Measurements from ENCODE around the gene BCL6.

BCL6 gene

DNA sequence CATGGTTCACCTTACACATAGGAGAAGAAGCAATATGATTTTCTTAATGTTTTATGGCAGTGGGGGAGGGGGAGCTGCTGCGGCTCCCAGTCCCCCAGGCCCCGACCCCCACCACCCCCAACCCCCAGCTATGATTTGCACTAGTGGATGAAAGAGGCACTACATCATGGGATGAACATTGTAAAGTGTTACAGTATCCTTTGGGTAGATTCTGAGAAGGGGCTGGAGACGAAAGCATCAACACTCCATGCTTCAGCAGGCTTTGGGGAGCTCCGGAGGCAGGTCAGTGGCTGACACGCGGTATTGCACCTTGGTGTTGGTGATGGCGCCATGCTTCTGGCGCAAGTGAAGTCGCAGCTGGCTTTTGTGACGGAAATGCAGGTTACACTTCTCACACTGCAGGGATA, 23.1 kb downstream of the BCL6 start:
- DNase-seq (ENCODE audit: low read depth), result no peak
- H3K4me3 ChIP-seq (ENCODE audit: low read depth, low read length), result no peak overlapping the region

DNA sequence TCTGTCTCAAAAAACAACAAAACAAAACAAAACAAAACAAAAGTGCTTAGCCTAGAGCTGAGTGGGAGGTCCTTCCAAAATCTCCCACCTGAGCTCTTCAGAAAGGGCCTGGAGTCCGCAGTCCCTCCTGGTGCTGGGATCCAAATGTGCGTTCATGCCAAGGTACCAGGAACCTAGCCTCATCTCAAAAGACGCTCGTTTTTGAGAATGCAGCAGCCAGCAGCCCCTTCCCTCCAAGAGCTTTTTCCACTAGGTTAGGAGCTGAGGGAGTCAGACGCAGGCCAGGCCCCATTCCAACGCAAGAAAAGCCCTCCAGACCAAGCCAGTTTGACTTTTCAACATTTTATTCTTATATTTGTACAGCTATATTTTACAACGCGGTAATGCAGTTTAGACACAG, 24.2 kb downstream of the BCL6 start:
- no peak for DNase-seq (ENCODE audit: low read depth)
- no peak overlapping the region for H3K4me3 ChIP-seq (ENCODE audit: low read depth, low read length)

DNA sequence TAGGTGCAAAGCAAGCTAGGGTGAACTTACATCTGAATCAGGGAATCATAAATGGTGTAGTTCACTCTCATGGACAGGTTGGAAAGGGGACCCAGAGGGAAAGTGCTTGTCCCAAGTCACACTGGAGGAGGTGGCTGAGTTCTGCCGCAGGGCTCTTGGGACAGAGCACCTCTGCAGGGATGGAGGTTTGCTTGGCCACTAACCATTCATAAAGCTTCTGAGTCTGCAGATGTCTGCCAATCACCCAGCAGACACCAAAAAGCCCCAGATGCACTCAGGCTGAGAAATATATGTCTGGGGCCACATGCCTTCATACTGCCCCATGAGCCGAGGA, 25.0 kb downstream of the BCL6 start:
- H3K4me3 ChIP-seq (ENCODE audit: low read depth, low read length), result no peak overlapping the region
- no peak for DNase-seq (ENCODE audit: low read depth)

DNA sequence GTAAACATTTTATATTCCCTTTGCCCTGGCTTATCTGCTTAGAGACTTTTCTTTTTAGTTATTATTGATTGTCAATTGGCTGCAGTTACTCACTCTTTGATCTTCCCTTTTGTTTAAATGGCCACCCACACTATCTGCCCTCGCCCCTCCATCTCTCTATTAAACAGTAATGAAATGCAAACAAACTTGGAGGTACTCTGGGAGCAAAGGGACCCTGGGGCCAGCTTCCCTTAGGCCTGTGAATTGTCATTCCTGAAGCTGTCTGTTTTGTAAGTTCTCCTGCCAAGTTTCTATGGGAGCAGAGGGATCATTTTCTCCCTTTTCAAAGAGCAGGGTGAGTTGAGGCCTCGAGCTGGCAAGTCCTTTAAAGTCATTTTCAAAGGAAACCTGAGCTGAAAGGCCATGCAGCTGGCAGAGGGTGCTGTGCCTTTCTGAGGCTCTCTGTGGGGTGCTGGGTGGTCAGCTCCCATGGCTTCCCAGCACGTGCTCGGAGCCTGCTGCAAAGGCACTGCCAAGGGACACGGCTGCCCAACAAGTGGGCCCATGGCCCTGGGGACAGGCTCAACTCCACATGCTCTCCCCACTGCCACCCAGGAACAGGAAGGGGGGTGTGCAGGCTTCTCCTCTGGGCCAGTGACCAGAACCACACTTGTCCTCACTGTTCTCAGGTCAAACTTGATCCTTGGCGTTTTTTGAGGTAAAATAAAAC, 25.5 kb downstream of the BCL6 start:
- DNase-seq (ENCODE audit: low read depth), result no peak
- H3K4me3 ChIP-seq (ENCODE audit: low read depth, low read length), result no peak overlapping the region

DNA sequence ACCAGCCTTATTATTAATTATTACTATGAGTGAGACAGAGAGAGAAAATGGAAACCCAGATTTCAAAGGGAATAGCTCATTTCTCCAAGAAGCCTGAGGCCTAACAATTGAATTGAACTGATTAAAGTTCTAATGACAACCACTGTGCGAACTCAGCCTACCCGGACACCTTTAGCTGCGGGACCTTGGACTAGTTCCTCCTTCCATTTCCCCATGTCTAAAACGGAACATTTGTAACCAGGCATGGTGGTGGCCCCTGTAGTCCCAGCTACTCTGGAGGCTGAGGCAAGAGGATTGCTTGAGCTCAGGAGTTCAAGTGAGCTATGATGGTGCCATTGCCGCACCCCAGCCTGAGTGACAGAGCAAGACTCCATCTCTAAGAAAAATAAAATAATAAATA, 26.5 kb downstream of the BCL6 start:
- H3K4me3 ChIP-seq (ENCODE audit: low read depth, low read length), result no peak overlapping the region
- DNase-seq (ENCODE audit: low read depth), result no peak

DNA sequence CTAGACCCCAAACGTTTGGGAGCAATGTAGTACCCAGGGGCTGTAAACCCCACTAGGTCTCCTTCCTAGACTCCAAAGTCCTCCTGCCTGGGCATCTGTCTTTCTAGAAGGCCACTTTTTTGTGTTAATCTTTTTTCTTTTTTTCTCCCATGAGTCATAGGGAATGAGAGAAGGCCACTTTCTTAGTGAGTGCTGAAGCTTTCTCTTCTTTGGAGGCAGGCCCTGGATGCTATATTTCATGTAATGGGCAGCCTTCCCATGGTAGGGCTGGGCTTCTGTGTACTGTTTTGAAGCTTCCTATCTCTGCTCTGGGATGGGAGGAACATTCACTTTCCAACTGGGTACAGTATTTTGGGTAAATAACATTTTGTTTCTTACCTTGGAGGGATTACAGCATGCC, 27.7 kb downstream of the BCL6 start:
- H3K4me3 ChIP-seq (ENCODE audit: low read depth, low read length), result no peak overlapping the region
- DNase-seq (ENCODE audit: low read depth), result no peak

DNA sequence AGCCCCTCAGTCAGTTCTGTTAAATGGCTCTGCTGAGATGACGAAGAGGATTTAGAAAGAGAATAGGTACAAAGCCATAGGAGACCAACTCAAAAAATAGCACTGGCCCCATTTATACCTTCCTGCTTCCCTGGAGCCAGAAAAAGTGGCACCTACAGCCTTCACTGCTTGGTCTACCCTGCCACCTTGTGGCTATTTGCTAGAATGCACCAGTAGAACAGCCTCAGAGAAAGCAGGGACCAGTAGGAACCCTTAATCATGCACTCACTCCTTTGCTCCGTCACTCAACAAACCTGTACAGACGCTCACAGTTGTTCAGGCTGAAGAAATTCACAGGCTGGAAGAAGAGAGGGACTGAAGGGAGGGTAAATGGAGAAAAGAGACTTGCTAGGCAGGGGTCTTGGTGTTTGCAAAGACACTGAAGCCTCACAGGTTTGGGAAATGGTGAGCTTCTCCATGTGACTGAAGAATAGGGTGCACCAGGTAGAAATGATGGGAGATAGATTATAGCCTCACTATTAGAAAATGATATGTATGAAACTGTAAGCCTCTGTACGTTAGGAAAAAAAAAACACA, 30.8 kb downstream of the BCL6 start:
- H3K4me3 ChIP-seq (ENCODE audit: low read depth, low read length), result no peak overlapping the region
- DNase-seq (ENCODE audit: low read depth), result no peak

DNA sequence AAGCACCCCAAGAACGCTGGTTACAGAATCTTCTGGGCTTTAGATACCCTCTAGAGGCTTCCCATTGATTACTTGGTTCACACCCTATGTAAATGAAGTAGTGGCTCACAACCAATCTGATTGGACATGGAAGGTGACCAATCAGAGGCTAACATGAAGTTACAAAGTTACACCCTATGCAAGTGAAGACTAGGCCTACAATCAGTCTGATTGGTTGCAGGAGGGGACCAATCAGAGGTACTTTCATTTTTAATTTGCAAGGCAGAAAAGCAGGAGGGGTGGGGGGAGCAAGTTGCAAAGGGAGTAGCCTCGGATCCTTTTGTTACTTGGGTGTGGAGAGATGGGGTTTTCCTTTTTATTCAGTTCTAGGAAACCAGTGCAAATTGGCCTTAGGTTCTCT, 31.8 kb downstream of the BCL6 start:
- no peak for DNase-seq (ENCODE audit: low read depth)
- no peak overlapping the region for H3K4me3 ChIP-seq (ENCODE audit: low read depth, low read length)

DNA sequence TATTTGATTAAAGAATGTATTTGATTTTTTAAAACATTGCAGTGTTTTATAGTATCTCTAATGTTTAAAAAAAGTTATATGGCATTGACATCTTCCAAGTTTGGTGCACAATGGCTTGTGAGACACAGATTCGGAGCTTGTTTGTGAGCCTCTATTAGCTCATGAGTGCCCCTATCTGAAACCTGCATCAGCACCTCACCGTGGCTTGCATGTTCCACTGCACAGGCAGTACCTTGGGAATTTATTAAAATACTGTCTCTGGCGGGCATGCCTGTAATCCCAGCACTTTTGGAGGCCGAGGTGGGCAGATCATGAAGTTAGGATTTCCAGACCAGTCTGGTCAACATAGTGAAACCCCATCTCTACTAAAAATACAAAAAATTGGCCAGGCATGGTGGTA, 36.1 kb downstream of the BCL6 start:
- no peak overlapping the region for H3K4me3 ChIP-seq (ENCODE audit: low read depth, low read length)

DNA sequence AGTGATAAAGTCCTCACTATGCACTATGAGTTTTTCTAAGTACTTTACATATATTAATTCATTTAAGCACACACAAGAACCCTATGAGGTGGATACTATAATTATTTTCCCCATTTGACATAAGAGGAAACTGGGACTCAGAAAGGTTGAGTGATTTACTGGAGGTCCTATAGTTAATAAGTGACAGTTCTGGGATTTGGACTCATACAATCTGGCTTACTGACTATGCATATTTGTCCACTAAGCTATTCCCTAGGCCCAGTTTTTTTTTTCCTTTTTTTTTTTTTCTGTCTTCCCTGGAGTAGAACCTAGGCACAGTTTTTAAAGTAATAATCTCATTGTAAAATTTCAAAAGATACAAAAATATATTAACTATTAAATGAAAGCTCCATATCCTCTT, 36.6 kb downstream of the BCL6 start:
- DNase-seq (ENCODE audit: low read depth), result no peak
- no peak overlapping the region for H3K4me3 ChIP-seq (ENCODE audit: low read depth, low read length)

More for the DNA sequence above, 36.1 kb downstream of the BCL6 start:
- DNase-seq (ENCODE audit: low read depth), result no peak

DNA sequence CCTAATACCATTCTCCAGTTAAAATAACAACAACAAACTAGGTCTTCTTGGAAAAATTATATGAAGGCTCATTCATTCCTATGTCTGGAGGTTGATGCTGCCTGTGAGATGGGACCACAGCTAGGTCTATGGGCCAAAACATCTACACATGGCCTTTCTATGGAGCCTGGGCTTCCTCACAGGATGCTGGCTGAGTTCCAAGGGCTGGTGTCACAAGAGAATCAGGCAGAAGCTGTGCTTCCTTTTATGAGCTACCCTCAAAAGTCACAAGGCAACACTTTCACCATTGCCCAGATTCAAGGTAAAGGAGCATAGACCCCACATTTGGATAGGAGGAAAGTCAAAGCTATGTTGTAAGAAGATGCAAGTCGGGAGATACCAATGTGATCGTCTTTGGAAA, 38.3 kb downstream of the BCL6 start:
- DNase-seq (ENCODE audit: low read depth), result no peak
- no peak overlapping the region for H3K4me3 ChIP-seq (ENCODE audit: low read depth, low read length)

DNA sequence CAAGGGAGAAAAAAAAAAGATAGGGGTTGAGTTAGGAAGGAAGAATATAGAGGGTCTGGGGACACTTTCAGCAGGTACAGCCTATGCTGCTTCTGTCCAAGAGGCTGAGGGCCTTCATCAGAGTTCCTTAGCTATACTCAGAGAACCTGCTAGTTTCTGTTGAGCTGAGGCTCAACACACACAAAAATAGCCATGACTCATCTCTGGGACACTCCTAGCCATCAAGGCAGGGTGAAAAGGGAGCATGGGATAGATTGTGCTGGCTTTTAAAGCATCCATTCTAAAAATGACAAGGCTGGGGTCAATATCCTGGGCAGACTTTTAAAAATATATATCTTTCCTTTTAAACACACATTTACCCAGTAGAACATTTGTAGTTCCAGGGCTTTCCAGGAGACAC, 40.1 kb downstream of the BCL6 start:
- no peak for DNase-seq (ENCODE audit: low read depth)

DNA sequence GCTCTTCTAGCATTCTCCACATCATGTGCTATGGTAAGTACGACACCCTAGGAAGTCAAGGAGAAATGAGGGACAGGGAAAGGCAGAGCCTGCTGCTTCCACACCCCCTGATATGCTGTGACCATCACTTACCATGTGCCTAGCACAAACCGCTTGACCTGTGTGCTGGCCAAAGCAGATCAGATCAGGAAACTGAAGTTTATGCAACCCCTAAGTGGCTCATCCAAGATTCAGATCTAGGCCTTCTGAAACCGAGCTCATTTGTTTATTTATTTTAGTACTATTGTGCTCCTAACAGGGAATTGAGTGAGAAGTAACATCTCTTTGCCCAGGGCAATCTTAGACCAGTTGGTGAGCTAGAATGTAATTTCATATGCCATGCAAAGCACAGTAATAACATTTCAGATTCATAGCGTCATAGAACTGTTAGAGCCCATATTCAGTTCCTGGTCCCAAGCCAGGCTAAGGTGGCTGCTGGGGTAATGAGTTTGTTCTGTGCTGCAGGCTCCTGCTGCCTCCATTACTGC, 42.7 kb downstream of the BCL6 start, which contains the start of gene RTP2:
Gene RTP2 (minus strand): TSS at position 51 of the 527 bp plus-strand sequence. CDS start 429 bp downstream, outside the sequence.
- no peak within 1 kb of the TSS for H3K4me3 ChIP-seq (ENCODE audit: low read depth, low read length)
- no peak for DNase-seq (ENCODE audit: low read depth)

More for the DNA sequence above, 40.1 kb downstream of the BCL6 start:
- H3K4me3 ChIP-seq (ENCODE audit: low read depth, low read length), result no peak overlapping the region

DNA sequence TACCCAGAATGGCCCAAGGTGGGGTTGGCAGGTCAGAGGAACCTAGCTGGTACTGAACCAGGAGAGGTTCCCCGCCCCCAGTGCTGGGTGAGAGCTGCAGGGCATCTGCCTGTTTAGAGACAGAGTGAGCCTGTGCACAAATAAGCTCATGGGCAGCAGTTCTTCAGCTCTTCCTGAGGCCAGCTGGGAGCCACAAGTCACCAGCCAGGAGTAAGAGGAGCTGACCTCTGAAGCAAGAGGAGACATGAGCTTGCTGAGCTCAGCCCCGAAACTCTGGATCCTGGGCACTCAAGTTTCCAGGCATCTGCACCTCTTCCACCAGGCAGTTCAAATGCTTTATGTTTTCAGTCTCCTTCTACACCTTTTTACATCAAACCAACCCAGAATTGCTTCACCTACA, 45.0 kb downstream of the BCL6 start:
- no peak overlapping the region for H3K4me3 ChIP-seq (ENCODE audit: low read depth, low read length)
- no peak for DNase-seq (ENCODE audit: low read depth)

DNA sequence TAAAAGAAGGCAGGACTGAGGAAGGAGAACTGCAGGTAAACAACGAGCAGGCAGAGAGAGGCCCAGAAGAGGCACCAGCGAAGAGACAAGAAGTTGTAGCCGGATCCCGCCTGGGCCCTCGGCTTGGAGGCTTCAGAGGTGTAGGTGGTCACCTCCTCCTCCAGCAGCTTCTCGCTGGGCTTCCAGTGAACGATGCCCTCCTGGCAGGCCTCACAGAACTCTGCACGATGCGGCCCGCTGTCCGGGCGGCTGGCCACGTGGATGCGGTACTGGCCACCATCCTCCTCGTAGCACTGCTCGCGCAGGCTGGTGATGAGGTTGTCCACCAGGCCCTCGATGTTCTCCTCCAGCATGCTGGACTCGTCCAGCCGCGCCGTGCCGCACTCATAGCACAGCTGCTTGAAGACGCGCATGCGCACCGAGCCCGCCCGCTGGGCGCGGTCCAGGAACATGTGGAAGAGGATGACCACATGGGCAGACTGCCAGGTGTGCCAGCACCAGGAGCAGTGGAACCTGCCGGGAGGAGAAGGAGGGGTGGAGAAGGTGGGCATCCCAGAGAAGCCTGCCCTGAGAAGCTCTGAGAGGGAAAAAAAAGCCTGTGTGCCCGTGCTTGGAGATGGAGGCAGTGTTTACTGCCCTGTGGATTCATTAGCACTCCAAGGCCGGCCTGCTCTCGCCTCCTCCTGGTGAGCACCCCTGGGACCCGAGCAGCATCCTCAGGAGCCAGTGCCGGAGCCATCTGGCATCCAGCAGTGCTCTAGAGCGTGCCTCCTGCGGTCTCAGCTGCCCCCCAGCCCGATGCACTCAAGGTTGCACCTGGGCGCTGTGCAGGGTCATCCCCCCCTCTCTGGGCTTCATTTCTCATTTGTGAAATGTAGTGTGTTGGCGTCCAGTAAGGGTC, 46.5 kb downstream of the BCL6 start:
- DNase-seq (ENCODE audit: low read depth), result no peak
- H3K4me3 ChIP-seq (ENCODE audit: low read depth, low read length), result no peak overlapping the region

DNA sequence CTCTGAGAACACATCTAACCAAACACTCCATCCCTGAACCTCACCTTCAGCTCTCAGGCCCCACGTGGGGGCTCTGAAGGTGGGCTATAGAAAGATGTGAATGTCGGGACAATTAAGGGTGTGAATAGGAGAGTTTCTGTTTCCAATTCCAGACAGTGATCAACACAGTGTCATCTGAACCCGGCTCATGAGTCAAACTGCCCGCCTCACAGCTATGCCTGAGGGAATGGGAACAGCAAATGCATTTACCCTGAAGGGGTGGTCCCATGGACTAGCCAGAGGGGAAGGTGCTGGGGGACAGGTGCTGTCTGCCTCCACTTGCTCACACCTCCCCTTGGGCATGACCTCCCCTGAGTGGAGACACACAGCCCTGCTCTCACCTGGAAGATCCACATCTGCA, 49.2 kb downstream of the BCL6 start:
- no peak overlapping the region for H3K4me3 ChIP-seq (ENCODE audit: low read depth, low read length)
- no peak for DNase-seq (ENCODE audit: low read depth)

DNA sequence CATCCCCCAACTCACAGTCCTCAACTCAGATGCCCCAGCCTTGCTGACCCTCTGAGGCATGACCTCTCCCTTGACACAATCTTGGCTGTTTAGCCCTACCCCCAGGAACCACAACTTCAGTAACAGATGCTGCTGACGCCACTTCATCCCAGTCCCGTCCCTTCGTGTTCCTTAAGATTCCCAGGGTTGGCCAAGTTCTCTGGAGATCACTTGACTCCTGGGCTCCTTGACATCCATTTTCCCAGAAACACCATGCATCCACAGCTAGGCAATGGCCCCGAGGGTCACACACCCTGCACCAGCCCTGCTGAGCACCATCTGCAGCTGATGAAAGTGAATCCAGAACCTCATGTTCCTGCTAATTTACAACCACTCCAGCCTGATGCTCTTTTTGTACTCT, 49.8 kb downstream of the BCL6 start:
- DNase-seq (ENCODE audit: low read depth), result no peak
- no peak overlapping the region for H3K4me3 ChIP-seq (ENCODE audit: low read depth, low read length)

DNA sequence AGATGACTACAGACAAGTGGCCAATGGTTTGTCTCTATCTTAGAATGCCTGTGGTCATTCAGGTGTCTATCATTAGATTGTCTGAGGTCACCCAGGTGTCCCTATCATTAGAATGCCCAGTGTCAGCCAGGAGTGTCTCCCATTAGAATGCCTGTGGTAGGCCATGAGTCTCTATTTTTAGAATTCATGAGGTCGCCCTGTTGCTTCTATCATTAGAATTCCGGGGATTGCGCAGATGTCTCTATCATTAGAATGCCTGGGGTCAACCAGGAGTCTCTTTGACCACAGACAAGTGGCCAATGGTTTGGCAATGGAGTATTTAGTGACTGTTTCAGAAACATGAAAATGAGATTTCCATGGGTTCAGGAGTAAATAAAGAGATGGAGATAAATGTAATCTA, 50.5 kb downstream of the BCL6 start:
- DNase-seq (ENCODE audit: low read depth), result no peak
- H3K4me3 ChIP-seq (ENCODE audit: low read depth, low read length), result no peak overlapping the region

DNA sequence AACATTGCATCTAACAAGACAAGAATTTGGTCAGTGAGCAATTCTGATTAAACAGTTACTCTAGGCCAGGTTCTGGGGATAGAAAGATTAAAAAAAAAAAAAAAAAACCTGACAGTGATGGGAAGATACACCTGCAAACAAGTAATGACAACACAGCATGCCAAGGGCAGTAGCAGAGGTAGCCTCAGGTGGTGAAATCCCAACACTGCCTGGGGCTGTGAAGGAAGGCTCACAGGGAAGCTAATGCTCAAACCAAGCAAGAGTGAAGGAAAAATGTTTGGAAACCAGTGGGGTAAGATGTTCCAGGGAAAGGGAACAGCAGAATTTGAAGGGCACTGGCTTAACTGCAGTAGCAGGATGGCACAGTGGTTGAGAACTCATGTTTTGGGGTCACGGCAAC, 51.8 kb downstream of the BCL6 start:
- no peak for DNase-seq (ENCODE audit: low read depth)
- H3K4me3 ChIP-seq (ENCODE audit: low read depth, low read length), result no peak overlapping the region

DNA sequence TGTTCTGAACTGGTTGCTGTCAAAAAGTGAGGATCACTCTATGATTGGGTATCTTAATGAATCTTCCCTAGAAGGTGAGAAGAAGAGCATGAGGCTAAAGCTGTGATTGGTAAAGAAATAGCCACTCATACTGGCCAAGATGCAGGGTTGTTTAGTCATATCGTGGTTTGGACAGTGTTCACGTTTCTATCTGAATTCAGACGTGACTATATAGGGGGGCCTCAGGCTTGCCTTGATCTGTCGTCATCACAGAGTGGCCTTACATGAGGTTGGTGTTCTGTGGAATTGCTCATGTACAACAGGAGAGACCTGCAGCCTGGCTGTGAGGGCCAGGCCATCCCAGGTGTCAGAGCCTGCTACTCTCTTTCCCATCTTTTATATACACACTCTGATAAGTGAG, 55.3 kb downstream of the BCL6 start:
- DNase-seq (ENCODE audit: low read depth), result no peak
- no peak overlapping the region for H3K4me3 ChIP-seq (ENCODE audit: low read depth, low read length)

All from skeletal muscle cell (primary cell).